GM12892 (cell line): ENCODE data around the gene C5.
"Not testable (repeated sequence)": the region's sequence is repeated elsewhere in the genome, so short reads cannot be mapped to it uniquely, and the experiment has no call there.

Source experiments
- DNase-seq: peaks from one replicate; pipeline ENCODE4 v3.0.0; 2011; ENCODE audit not compliant: insufficient read length
- FAIRE-seq: peaks from 2 replicates; lab custom pipeline; 2011; peaks lifted over from hg19 to GRCh38; lab: Jason Lieb, UNC
- POLR2A ChIP-seq: IDR thresholded peaks from 2 replicates; pipeline ENCODE4 v1.6.1; 2011; ENCODE audit warnings: low read depth, low read length, control low read depth
- POLR2AphosphoS5 ChIP-seq: IDR thresholded peaks from 2 replicates; pipeline ENCODE4 v1.6.1; 2011; ENCODE audit warnings: low read depth, low read length, control low read depth
- TAF1 ChIP-seq: IDR thresholded peaks from 2 replicates; pipeline ENCODE4 v1.6.1; 2011; ENCODE audit warnings: low read depth, mild to moderate bottlenecking, control low read depth, low read length, borderline replicate concordance

Gene C5

GRCh38 chr9:121048175-121048574 lies 1.9 kb downstream of the C5 start:
- DNase-seq: no peak
- no peak for FAIRE-seq
- no peak for TF ChIP-seq POLR2AphosphoS5
- TF ChIP-seq TAF1: no peak
- TF ChIP-seq POLR2A: no peak

GRCh38 chr9:121038804-121039203 lies 11.3 kb downstream of the C5 start:
- FAIRE-seq: no peak
- TF ChIP-seq TAF1 (no peak), POLR2A (no peak), POLR2AphosphoS5 (no peak)

GRCh38 chr9:121038362-121038761 lies 11.7 kb downstream of the C5 start:
- FAIRE-seq (no peak), DNase-seq (no peak)
- no peak for TF ChIP-seq TAF1
- TF ChIP-seq POLR2A: no peak
- no peak for TF ChIP-seq POLR2AphosphoS5

More at GRCh38 chr9:121038804-121039203, 11.3 kb downstream of the C5 start:
- DNase-seq: no peak

GRCh38 chr9:121035717-121036116 lies 14.4 kb downstream of the C5 start:
- FAIRE-seq: not testable (repeated sequence)

GRCh38 chr9:121034529-121034928 lies 15.5 kb downstream of the C5 start:
- FAIRE-seq (no peak), DNase-seq (no peak)
- TF ChIP-seq TAF1: no peak
- no peak for TF ChIP-seq POLR2AphosphoS5
- no peak for TF ChIP-seq POLR2A

More at GRCh38 chr9:121035717-121036116, 14.4 kb downstream of the C5 start:
- DNase-seq: not testable (repeated sequence)

- FAIRE-seq (no peak), DNase-seq (no peak)
- TF ChIP-seq POLR2A (no peak), TAF1 (no peak), POLR2AphosphoS5 (no peak)
These were observed 20.6 kb downstream of the C5 start for GRCh38 chr9:121029469-121029868.

- FAIRE-seq, DNase-seq: not testable (repeated sequence)
These were observed 21.8 kb downstream of the C5 start for GRCh38 chr9:121028285-121028684.

- no peak for FAIRE-seq
- TF ChIP-seq POLR2AphosphoS5 (no peak), TAF1 (no peak), POLR2A (no peak)
- no peak for DNase-seq
These were observed 23.3 kb downstream of the C5 start for GRCh38 chr9:121026768-121027167.

- FAIRE-seq: no peak
- no peak for TF ChIP-seq POLR2A
- TF ChIP-seq TAF1: no peak
- no peak for TF ChIP-seq POLR2AphosphoS5
- DNase-seq: no peak
These were observed 23.8 kb downstream of the C5 start for GRCh38 chr9:121026260-121026691.

GRCh38 chr9:121024237-121024636 lies 25.8 kb downstream of the C5 start:
- no peak for TF ChIP-seq POLR2AphosphoS5
- TF ChIP-seq POLR2A: no peak
- TF ChIP-seq TAF1: no peak
- DNase-seq (no peak), FAIRE-seq (no peak)

GRCh38 chr9:121023064-121023463 lies 27.0 kb downstream of the C5 start:
- no peak for FAIRE-seq
- TF ChIP-seq POLR2A (no peak), POLR2AphosphoS5 (no peak), TAF1 (no peak)
- DNase-seq: no peak

GRCh38 chr9:121021301-121021700 lies 28.8 kb downstream of the C5 start:
- TF ChIP-seq POLR2A: no peak
- TF ChIP-seq TAF1: no peak
- TF ChIP-seq POLR2AphosphoS5: no peak
- DNase-seq (no peak), FAIRE-seq (no peak)

- no peak for FAIRE-seq
- no peak for DNase-seq
- TF ChIP-seq TAF1 (no peak), POLR2A (no peak), POLR2AphosphoS5 (no peak)
These were observed 30.8 kb downstream of the C5 start for GRCh38 chr9:121019273-121019672.
